Measurements from ENCODE around the gene PRPF38A. TPM values are rescaled to one million over a fixed set of nuclear protein-coding genes. Genes with fewer than 3 reads are reported as not detected.

The PRPF38A gene
- total RNA-seq, 1 experiment from 2014 or later: 41.6 TPM

- H3K4me3 ChIP-seq (ENCODE audit: low read depth in 2 of 2, low read length in 2 of 2): no peak overlapping the region
- no peak for TF ChIP-seq SIN3A (IDR thresholded peaks at IDR 0.05; ENCODE audit: borderline replicate concordance, insufficient read depth, low read depth, low read length)
- TF ChIP-seq, protein P1, sequence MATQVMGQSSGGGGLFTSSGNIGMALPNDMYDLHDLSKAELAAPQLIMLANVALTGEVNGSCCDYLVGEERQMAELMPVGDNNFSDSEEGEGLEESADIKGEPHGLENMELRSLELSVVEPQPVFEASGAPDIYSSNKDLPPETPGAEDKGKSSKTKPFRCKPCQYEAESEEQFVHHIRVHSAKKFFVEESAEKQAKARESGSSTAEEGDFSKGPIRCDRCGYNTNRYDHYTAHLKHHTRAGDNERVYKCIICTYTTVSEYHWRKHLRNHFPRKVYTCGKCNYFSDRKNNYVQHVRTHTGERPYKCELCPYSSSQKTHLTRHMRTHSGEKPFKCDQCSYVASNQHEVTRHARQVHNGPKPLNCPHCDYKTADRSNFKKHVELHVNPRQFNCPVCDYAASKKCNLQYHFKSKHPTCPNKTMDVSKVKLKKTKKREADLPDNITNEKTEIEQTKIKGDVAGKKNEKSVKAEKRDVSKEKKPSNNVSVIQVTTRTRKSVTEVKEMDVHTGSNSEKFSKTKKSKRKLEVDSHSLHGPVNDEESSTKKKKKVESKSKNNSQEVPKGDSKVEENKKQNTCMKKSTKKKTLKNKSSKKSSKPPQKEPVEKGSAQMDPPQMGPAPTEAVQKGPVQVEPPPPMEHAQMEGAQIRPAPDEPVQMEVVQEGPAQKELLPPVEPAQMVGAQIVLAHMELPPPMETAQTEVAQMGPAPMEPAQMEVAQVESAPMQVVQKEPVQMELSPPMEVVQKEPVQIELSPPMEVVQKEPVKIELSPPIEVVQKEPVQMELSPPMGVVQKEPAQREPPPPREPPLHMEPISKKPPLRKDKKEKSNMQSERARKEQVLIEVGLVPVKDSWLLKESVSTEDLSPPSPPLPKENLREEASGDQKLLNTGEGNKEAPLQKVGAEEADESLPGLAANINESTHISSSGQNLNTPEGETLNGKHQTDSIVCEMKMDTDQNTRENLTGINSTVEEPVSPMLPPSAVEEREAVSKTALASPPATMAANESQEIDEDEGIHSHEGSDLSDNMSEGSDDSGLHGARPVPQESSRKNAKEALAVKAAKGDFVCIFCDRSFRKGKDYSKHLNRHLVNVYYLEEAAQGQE (IDR thresholded peaks at IDR 0.05; ENCODE audit: insufficient read depth in 1 of 2, low read depth in 2 of 2, low read length in 1 of 2): no peak
- TF ChIP-seq POLR2AphosphoS5 (IDR thresholded peaks at IDR 0.05; ENCODE audit: low read depth, low read length): no peak
- TF ChIP-seq, protein P2, sequence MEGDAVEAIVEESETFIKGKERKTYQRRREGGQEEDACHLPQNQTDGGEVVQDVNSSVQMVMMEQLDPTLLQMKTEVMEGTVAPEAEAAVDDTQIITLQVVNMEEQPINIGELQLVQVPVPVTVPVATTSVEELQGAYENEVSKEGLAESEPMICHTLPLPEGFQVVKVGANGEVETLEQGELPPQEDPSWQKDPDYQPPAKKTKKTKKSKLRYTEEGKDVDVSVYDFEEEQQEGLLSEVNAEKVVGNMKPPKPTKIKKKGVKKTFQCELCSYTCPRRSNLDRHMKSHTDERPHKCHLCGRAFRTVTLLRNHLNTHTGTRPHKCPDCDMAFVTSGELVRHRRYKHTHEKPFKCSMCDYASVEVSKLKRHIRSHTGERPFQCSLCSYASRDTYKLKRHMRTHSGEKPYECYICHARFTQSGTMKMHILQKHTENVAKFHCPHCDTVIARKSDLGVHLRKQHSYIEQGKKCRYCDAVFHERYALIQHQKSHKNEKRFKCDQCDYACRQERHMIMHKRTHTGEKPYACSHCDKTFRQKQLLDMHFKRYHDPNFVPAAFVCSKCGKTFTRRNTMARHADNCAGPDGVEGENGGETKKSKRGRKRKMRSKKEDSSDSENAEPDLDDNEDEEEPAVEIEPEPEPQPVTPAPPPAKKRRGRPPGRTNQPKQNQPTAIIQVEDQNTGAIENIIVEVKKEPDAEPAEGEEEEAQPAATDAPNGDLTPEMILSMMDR (IDR thresholded peaks at IDR 0.05): no peak; the same call in 1 of the 2 replicates
- TF ChIP-seq TCF7L2 (IDR thresholded peaks at IDR 0.05; ENCODE audit: low read depth, low read length): no peak
- CTCF ChIA-PET: no interaction called here
- DNase-seq (ENCODE audit: low read depth, low spot score): no peak
- no peak overlapping the region for H3K27ac ChIP-seq (ENCODE audit: low read length)
- intact Hi-C loops (cut with micrococcal nuclease; ENCODE audit: unreplicated experiment) (no loop called here), in situ Hi-C loops (cut with HindIII; ENCODE audit: low pct_unique_long_range_greater_than_20kb, low sequenced_read_pairs) (no loop called here)
- BruUV-seq (replicated peaks): no TSS peak
- no peak for ATAC-seq
- no peaks in the 10 kb centered on the region for H3K9me3 ChIP-seq (ENCODE audit: control insufficient read depth, insufficient read depth, low read depth, low read length)
- H3K36me3 ChIP-seq (ENCODE audit: control insufficient read depth, insufficient read depth, low read length): peaks cover 7% of the 10 kb centered on the region
- H3K4me1 ChIP-seq (ENCODE audit: control insufficient read depth, insufficient read depth, low read length): peaks cover 7% of the 10 kb centered on the region; the same call in 1 of the 2 replicates
- H3K27me3 ChIP-seq (ENCODE audit: control insufficient read depth, insufficient read depth, low read length): no peaks in the 10 kb centered on the region
- POLR2A ChIA-PET: no interaction called here
Measured at GRCh38 chr1:52400131-52400530, 4.3 kb upstream of the PRPF38A start.

DNA sequence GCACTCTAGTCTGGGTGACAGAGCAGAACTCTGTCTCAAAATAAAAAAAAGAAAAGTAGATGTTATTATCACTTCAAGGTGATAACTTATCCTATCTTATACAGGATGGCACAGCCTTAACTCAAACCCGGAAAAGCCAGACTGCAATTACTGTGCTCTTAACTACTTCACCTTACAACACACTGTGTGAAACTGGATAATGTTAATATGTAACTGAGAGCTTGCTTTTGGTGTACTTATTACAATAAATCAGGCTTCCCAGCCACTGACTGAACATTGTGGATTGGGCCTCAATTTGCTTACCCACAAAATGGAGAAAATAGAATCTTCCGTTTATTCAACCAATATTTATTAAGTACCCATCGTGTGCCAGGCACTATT is 1.6 kb upstream of the PRPF38A start:
- in situ Hi-C loops (cut with HindIII; ENCODE audit: low pct_unique_long_range_greater_than_20kb, low sequenced_read_pairs) (no loop called here), intact Hi-C loops (cut with micrococcal nuclease; ENCODE audit: unreplicated experiment) (no loop called here)
- POLR2A ChIA-PET: no interaction called here
- CTCF ChIA-PET: no interaction called here
- Histone ChIP-seq H3K27me3 (ENCODE audit: control insufficient read depth, insufficient read depth, low read length) (no peaks in the 10 kb centered on the region), H3K4me3 (ENCODE audit: low read depth in 2 of 2, low read length in 2 of 2) (peak overlapping the region; percentile 93 to 98; a peak in 3 of 4 replicates), H3K9me3 (ENCODE audit: control insufficient read depth, insufficient read depth, low read depth, low read length) (no peaks in the 10 kb centered on the region), H3K4me1 (ENCODE audit: control insufficient read depth, insufficient read depth, low read length) (peaks cover 16% of the 10 kb centered on the region; the same call in 1 of the 2 replicates), H3K36me3 (ENCODE audit: control insufficient read depth, insufficient read depth, low read length) (peaks cover 9% of the 10 kb centered on the region), H3K27ac (ENCODE audit: low read length) (peak overlapping the region; percentile 23)
- ATAC-seq (no peak), DNase-seq (ENCODE audit: low read depth, low spot score) (no peak)
- TF ChIP-seq TCF7L2 (IDR thresholded peaks at IDR 0.05; ENCODE audit: low read depth, low read length) (no peak), POLR2AphosphoS5 (IDR thresholded peaks at IDR 0.05; ENCODE audit: low read depth, low read length) (no peak), SIN3A (IDR thresholded peaks at IDR 0.05; ENCODE audit: borderline replicate concordance, insufficient read depth, low read depth, low read length) (no peak)
- TF ChIP-seq, protein P2 (IDR thresholded peaks at IDR 0.05): no peak
- TF ChIP-seq, protein P1 (IDR thresholded peaks at IDR 0.05; ENCODE audit: insufficient read depth in 1 of 2, low read depth in 2 of 2, low read length in 1 of 2): no peak
- no TSS peak for BruUV-seq (replicated peaks)
